ENCODE measurements around the gene GSTM3.
"Not testable (repeated sequence)": the region's sequence is repeated elsewhere in the genome, so short reads cannot be mapped to it uniquely, and the experiment has no call there.

Gene GSTM3

GRCh38 chr1:109771712-109772657 lies 31.1 kb upstream of the GSTM3 start:
- in situ Hi-C loops (cut with HindIII; ENCODE audit: low pct_unique_long_range_greater_than_20kb, low sequenced_read_pairs) = no loop called here
- no peak for TF ChIP-seq JUND (IDR thresholded peaks at IDR 0.05; ENCODE audit: low read depth)

DNA sequence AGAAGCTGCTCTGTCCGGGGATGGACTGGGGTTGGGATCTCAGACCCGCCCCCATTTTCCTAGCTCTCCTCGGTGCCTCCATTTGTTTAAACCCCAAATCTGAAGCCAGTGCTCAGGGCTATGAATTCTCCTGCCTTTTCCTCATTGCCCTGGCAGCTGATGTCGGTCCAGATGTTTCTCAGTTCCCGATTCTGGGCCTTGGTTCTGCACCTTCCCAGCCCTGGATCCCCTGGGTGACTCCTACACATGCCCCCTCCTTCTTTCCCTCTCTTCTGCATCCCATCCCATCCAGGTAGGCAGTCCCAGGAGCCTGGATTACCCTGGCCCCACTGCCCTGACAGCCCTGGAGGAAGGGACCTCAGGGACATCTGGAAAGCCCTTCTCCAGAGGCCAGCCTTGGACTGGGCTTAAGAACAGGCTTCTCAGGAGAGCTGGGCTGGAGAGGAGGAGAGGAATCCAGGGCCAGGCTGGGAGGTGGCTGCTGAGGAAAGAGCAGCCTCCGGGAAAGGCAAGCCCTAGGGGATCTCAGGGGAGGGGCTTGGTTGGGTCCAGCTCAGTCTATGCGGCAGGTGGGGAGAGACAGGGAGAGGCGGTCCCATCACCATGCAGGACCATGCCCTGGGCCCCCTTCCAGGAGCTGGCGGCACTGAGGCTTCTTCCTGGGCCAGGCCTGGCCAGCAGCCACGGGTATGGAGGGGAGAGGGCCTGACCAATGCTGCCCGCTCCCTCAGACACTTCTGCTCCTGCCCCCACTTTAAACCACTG lies 29.7 kb upstream of the GSTM3 start:
- DNase-seq (ENCODE audit: low read depth in 1 of 2, low spot score in 1 of 2) = no peak
- in situ Hi-C loops (cut with HindIII; ENCODE audit: low pct_unique_long_range_greater_than_20kb, low sequenced_read_pairs) = no loop called here

More at GRCh38 chr1:109771712-109772657, 31.1 kb upstream of the GSTM3 start:
- DNase-seq (ENCODE audit: low read depth in 1 of 2, low spot score in 1 of 2) = peak in 1 of 2 experiments; percentile 45

GRCh38 chr1:109769330-109770078 lies 28.7 kb upstream of the GSTM3 start:
- in situ Hi-C loops (cut with HindIII; ENCODE audit: low pct_unique_long_range_greater_than_20kb, low sequenced_read_pairs) = no loop called here

More for the DNA sequence above, 29.7 kb upstream of the GSTM3 start:
- no peak for TF ChIP-seq JUND (IDR thresholded peaks at IDR 0.05; ENCODE audit: low read depth)

DNA sequence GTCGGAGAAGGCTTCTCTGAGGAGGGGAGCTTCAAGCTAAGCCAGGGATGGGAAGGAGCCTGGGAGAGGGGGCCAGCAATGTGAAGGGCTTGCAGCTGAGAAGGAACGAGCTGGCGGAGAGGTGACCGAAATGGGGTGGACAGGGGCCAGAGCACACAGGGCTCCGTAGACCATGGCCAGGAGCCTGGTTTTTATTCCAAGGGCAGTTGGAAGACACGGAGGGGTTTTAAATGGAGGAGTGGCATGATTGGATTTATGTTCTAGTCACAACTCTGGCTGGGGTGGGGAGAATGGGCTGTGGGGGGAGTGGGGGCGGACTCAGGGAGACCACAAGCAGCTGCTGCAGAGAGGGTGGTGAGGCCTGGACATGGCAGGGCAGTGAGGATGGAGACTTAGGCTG lies 28.0 kb upstream of the GSTM3 start:
- no peak for TF ChIP-seq JUND (IDR thresholded peaks at IDR 0.05; ENCODE audit: low read depth)
- in situ Hi-C loops (cut with HindIII; ENCODE audit: low pct_unique_long_range_greater_than_20kb, low sequenced_read_pairs) = no loop called here
- DNase-seq (ENCODE audit: low read depth in 1 of 2, low spot score in 1 of 2) = no peak

More at GRCh38 chr1:109769330-109770078, 28.7 kb upstream of the GSTM3 start:
- TF ChIP-seq JUND (IDR thresholded peaks at IDR 0.05; ENCODE audit: low read depth) = no peak
- no peak for DNase-seq (ENCODE audit: low read depth in 1 of 2, low spot score in 1 of 2)

DNA sequence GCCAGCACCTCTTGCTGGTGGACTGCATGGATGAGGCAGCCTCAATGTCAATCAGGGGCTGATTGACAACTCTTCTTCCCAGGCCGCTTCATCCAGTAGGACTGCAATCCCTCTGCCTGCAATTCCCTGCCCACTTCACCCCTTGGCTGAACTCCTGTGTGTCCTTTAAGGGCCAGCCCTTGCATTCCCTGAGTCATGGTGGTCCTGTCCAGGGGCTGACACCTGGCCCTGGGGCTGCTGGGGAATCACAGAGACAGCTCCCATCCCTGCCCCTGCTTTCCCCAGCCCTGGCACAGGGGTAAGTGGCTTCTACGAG lies 27.5 kb upstream of the GSTM3 start:
- TF ChIP-seq JUND (IDR thresholded peaks at IDR 0.05; ENCODE audit: low read depth) = no peak
- DNase-seq (ENCODE audit: low read depth in 1 of 2, low spot score in 1 of 2) = no peak
- in situ Hi-C loops (cut with HindIII; ENCODE audit: low pct_unique_long_range_greater_than_20kb, low sequenced_read_pairs) = no loop called here

- TF ChIP-seq JUND (IDR thresholded peaks at IDR 0.05; ENCODE audit: low read depth) = no peak
- in situ Hi-C loops (cut with HindIII; ENCODE audit: low pct_unique_long_range_greater_than_20kb, low sequenced_read_pairs) = no loop called here
- no peak for DNase-seq (ENCODE audit: low read depth in 1 of 2, low spot score in 1 of 2)
Measured at GRCh38 chr1:109767637-109768334, 26.9 kb upstream of the GSTM3 start.

GRCh38 chr1:109766991-109767636 lies 26.3 kb upstream of the GSTM3 start:
- in situ Hi-C loops (cut with HindIII; ENCODE audit: low pct_unique_long_range_greater_than_20kb, low sequenced_read_pairs); DNase-seq (ENCODE audit: low read depth in 1 of 2, low spot score in 1 of 2): not testable (repeated sequence)

DNA sequence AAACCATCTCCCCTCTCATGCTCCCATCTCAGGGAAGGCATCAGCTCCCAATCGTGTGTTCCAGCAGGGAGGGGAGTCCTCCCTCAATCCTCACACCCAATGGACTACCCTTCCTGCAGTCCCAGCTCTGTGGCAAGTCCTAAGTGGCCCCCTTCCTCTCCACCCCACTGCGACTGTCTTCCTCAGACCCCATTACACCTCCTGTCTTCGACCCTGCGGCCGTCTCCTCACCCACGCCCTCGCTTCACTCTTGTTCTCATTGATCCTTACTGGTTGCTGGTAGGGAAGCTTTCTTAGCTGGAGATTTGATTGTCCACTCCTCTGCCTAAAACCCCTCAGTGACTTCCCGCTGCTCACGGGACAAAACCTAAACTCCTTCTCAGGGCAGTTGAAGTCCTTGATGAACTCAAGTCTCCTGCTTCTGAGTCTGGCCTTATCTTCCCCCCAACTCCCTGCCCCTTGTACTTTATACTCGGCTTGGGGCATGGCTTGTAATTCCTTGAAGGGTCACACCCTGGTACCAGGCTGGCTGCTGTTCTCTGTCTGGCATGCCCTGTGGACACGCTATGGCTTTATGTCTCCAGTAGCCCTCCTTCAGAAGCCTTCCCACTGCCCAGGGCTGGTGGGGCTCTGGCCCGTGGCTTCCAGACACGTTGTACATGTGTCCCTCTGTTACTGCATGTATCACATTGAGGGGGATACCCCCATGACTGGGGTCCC lies 25.2 kb upstream of the GSTM3 start:
- no peak for DNase-seq (ENCODE audit: low read depth in 1 of 2, low spot score in 1 of 2)
- TF ChIP-seq JUND (IDR thresholded peaks at IDR 0.05; ENCODE audit: low read depth) = no peak
- in situ Hi-C loops (cut with HindIII; ENCODE audit: low pct_unique_long_range_greater_than_20kb, low sequenced_read_pairs) = no loop called here

DNA sequence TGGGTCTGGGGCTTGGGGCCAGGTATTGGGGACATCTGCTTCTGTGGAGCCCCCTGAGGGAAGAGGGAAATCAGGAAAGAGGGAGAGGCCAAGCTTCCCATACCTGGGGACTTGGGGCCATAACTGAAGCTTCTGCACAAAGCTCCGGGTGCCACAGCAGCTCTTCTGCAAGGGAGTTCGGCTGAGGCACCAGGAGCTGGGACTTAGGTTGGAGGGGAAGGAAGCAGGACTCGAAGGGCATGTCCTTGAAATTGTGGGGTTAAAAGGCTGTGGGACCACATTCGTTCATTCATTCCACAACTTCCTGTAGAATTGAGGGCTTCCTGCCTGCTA lies 24.6 kb upstream of the GSTM3 start:
- no peak for TF ChIP-seq JUND (IDR thresholded peaks at IDR 0.05; ENCODE audit: low read depth)
- in situ Hi-C loops (cut with HindIII; ENCODE audit: low pct_unique_long_range_greater_than_20kb, low sequenced_read_pairs) = no loop called here
- no peak for DNase-seq (ENCODE audit: low read depth in 1 of 2, low spot score in 1 of 2)

- DNase-seq (ENCODE audit: low read depth in 1 of 2, low spot score in 1 of 2) = no peak
- in situ Hi-C loops (cut with HindIII; ENCODE audit: low pct_unique_long_range_greater_than_20kb, low sequenced_read_pairs) = no loop called here
- TF ChIP-seq JUND (IDR thresholded peaks at IDR 0.05; ENCODE audit: low read depth) = no peak
Measured at GRCh38 chr1:109764561-109765482, 24.0 kb upstream of the GSTM3 start.

All from T47D (cell line).